K562 (cell line): Measurements from ENCODE around the gene CDR2L. TPM values are rescaled to one million over a fixed set of nuclear protein-coding genes. Genes with fewer than 3 reads are reported as not detected.
A peak's percentile ranks its signal among the peaks of the same experiment; 100 is the strongest.

Experiments used
- AFF4 ChIP-seq: sonication (generic); formaldehyde crosslinking; IDR thresholded peaks from 2 replicates; pipeline ENCODE4 v1.8.0; 2023; ENCODE audit warnings: mild to moderate bottlenecking, missing genetic modification reagents
- BACH1 ChIP-seq: fragments of 200-800 bp; sonication (Bioruptor generic); IDR thresholded peaks from 2 replicates; pipeline ENCODE4 v1.6.1; 2016; ENCODE audit warnings: missing genetic modification characterization, missing compliant biosample characterization
- POU5F1 ChIP-seq: fragments of 150-350 bp; IDR thresholded peaks from 2 replicates; pipeline ENCODE4 v1.6.1; 2014; ENCODE audit warnings: borderline replicate concordance, low read length, low read depth, mild to moderate bottlenecking; ENCODE audit not compliant: partially characterized antibody
- RB1 ChIP-seq: fragments of 450-650 bp; IDR thresholded peaks from 2 replicates; pipeline ENCODE4 v1.6.1; 2017; ENCODE audit warnings: low read depth, mild to moderate bottlenecking
- RBM39 ChIP-seq: fragments of 200-400 bp; formaldehyde crosslinking; optimal IDR thresholded peaks from 2 replicates; pipeline ENCODE3; 2018; ENCODE audit warnings: low read depth, low read length
- ZFP1 ChIP-seq: fragments of 450-650 bp; formaldehyde crosslinking; IDR thresholded peaks from 2 replicates; pipeline ENCODE4 v1.4.0; 2020; ENCODE audit warnings: mild to moderate bottlenecking, mixed read lengths
- ZNF41 ChIP-seq: fragments of 250-450 bp; sonication (Bioruptor Pico); conservative IDR thresholded peaks from 2 replicates; pipeline ENCODE4 v1.4.0; 2020; ENCODE audit warnings: mild to moderate bottlenecking
- polyA plus RNA-seq, 8 experiments: library from polyadenylated mRNA; depleted of rRNA in 4 of 8; stranded (reverse) in 5 of 8; unstranded in 3 of 8; fragments of >200 nt; fragmentation: Nextera tagmentation in 2 of 8; fragmentation: Illumina TruSeq in 1 of 8; extraction: Ambion mirVana in 2 of 8; extraction: Trizol in 1 of 8; gene quantifications; 2 replicates each; pipeline versions ENCODE4 v1.2.1 to v1.2.3, GENCODE V29; 2011 to 2014; ENCODE audit warnings: inconsistent platforms in 1 of 8, missing spikeins in 1 of 8
- total RNA-seq, 7 experiments: library from RNA; depleted of rRNA in 6 of 7; stranded (reverse); fragments of >200 nt in 6 of 7; fragmentation: Illumina TruSeq in 2 of 7; extraction: Trizol in 2 of 7; gene quantifications; 2 replicates each; pipeline versions ENCODE4 v1.2.1 to v1.2.3, GENCODE V29; 2011 to 2021; ENCODE audit warnings: low replicate concordance in 1 of 7
- TF ChIP-seq, protein P1 (sequence below): fragments of 200-800 bp; sonication (Bioruptor generic); IDR thresholded peaks from 2 replicates; pipeline ENCODE4 v1.6.1; 2016; ENCODE audit warnings: missing genetic modification characterization, missing compliant biosample characterization
- TF ChIP-seq, protein P2 (sequence below), 2 experiments: fragments of 450-650 bp; IDR thresholded peaks; 2 replicates each; pipeline ENCODE4 v1.6.1; 2016
- TF ChIP-seq, protein P3 (sequence below): fragments of 250-450 bp; sonication (Bioruptor Pico); IDR thresholded peaks from 2 replicates; pipeline ENCODE4 v1.8.0; 2022; ENCODE audit warnings: inconsistent platforms, mild to moderate bottlenecking, moderate library complexity, borderline replicate concordance
- TF ChIP-seq, protein P4 (sequence below): IDR thresholded peaks from 2 replicates; pipeline ENCODE4 v1.6.1; 2012; ENCODE audit warnings: low read depth, low read length, improper control_type of control experiment, borderline replicate concordance
- TF ChIP-seq, protein P5 (sequence below): sonication (generic); formaldehyde crosslinking; IDR thresholded peaks from 2 replicates; pipeline ENCODE4 v1.9.0; 2022; ENCODE audit warnings: mild to moderate bottlenecking, missing genetic modification reagents

Gene CDR2L
- total and polyA plus RNA-seq, 9 of the 15 experiments (the other 6 are each of a cell fraction or from before 2014, with no cell fraction given) = 2.7 to 16.0 (median 7.3) TPM

- TF ChIP-seq, protein P1, sequence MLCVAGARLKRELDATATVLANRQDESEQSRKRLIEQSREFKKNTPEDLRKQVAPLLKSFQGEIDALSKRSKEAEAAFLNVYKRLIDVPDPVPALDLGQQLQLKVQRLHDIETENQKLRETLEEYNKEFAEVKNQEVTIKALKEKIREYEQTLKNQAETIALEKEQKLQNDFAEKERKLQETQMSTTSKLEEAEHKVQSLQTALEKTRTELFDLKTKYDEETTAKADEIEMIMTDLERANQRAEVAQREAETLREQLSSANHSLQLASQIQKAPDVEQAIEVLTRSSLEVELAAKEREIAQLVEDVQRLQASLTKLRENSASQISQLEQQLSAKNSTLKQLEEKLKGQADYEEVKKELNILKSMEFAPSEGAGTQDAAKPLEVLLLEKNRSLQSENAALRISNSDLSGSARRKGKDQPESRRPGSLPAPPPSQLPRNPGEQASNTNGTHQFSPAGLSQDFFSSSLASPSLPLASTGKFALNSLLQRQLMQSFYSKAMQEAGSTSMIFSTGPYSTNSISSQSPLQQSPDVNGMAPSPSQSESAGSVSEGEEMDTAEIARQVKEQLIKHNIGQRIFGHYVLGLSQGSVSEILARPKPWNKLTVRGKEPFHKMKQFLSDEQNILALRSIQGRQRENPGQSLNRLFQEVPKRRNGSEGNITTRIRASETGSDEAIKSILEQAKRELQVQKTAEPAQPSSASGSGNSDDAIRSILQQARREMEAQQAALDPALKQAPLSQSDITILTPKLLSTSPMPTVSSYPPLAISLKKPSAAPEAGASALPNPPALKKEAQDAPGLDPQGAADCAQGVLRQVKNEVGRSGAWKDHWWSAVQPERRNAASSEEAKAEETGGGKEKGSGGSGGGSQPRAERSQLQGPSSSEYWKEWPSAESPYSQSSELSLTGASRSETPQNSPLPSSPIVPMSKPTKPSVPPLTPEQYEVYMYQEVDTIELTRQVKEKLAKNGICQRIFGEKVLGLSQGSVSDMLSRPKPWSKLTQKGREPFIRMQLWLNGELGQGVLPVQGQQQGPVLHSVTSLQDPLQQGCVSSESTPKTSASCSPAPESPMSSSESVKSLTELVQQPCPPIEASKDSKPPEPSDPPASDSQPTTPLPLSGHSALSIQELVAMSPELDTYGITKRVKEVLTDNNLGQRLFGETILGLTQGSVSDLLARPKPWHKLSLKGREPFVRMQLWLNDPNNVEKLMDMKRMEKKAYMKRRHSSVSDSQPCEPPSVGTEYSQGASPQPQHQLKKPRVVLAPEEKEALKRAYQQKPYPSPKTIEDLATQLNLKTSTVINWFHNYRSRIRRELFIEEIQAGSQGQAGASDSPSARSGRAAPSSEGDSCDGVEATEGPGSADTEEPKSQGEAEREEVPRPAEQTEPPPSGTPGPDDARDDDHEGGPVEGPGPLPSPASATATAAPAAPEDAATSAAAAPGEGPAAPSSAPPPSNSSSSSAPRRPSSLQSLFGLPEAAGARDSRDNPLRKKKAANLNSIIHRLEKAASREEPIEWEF (CRISPR knock-in tag) = no peak
- TF ChIP-seq RBM39 (no peak), BACH1 (tag) (no peak), AFF4 (no peak), ZFP1 (CRISPR knock-in tag) (no peak), POU5F1 (no peak), RB1 (peak; percentile 88), ZNF41 (no peak)
- TF ChIP-seq, protein P2, sequence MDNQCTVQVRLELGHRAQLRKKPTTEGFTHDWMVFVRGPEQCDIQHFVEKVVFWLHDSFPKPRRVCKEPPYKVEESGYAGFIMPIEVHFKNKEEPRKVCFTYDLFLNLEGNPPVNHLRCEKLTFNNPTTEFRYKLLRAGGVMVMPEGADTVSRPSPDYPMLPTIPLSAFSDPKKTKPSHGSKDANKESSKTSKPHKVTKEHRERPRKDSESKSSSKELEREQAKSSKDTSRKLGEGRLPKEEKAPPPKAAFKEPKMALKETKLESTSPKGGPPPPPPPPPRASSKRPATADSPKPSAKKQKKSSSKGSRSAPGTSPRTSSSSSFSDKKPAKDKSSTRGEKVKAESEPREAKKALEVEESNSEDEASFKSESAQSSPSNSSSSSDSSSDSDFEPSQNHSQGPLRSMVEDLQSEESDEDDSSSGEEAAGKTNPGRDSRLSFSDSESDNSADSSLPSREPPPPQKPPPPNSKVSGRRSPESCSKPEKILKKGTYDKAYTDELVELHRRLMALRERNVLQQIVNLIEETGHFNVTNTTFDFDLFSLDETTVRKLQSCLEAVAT (IDR thresholded peaks at IDR 0.05) = 0 out of 4 replicates have a peak, but pooled peaks of 1 of the 2 experiments have one; percentile 11
- TF ChIP-seq, protein P3, sequence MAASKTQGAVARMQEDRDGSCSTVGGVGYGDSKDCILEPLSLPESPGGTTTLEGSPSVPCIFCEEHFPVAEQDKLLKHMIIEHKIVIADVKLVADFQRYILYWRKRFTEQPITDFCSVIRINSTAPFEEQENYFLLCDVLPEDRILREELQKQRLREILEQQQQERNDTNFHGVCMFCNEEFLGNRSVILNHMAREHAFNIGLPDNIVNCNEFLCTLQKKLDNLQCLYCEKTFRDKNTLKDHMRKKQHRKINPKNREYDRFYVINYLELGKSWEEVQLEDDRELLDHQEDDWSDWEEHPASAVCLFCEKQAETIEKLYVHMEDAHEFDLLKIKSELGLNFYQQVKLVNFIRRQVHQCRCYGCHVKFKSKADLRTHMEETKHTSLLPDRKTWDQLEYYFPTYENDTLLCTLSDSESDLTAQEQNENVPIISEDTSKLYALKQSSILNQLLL (CRISPR knock-in tag) = no peak
- TF ChIP-seq, protein P4, sequence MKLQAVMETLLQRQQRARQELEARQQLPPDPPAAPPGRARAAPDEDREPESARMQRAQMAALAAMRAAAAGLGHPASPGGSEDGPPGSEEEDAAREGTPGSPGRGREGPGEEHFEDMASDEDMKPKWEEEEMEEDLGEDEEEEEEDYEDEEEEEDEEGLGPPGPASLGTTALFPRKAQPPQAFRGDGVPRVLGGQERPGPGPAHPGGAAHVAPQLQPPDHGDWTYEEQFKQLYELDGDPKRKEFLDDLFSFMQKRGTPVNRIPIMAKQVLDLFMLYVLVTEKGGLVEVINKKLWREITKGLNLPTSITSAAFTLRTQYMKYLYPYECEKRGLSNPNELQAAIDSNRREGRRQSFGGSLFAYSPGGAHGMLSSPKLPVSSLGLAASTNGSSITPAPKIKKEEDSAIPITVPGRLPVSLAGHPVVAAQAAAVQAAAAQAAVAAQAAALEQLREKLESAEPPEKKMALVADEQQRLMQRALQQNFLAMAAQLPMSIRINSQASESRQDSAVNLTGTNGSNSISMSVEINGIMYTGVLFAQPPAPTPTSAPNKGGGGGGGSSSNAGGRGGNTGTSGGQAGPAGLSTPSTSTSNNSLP = no peak
- TF ChIP-seq, protein P5, sequence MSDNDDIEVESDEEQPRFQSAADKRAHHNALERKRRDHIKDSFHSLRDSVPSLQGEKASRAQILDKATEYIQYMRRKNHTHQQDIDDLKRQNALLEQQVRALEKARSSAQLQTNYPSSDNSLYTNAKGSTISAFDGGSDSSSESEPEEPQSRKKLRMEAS (CRISPR knock-in tag) = peak; percentile 95
Observed at GRCh38 chr17:75034236-75034908, 46.9 kb downstream of the CDR2L start (continued).
